ENCODE data around the gene TMEM231. TPM values are rescaled to one million over a fixed set of nuclear protein-coding genes. Genes with fewer than 3 reads are reported as not detected.

TMEM231 gene
- total and polyA plus RNA-seq, 2 of the 8 experiments (the other 6 are each of a cell fraction or from before 2014, with no cell fraction given): 8.3 to 26.7 TPM

DNA sequence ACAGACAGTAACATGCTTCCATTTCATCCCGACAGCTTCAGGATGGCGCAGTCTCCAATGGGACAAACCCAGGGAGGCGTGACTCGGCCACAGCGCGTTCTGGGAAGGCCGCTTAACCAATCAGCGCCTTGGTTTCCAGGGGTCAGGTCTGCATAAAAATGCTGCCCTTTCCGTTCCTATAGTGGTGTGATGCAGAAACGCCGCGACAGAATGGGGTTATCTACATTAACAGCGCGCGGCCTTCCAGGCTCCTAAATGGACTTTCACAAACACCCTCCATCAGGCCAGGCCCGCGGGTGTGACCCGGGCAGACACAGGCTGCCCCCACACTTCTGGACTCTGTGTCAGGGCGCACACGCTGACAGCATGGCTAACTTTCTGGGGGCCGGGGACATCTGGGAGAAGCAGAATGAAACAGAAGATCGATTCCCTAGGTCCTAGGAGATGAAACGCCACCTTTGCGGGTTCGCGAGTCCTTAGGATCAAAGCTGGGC is 792 bp downstream of the TMEM231 start:
- Histone ChIP-seq H2BK20ac (ENCODE audit: low read length) (no peak overlapping the region), H4K91ac (replicated peaks; ENCODE audit: insufficient read length, low read length) (peak overlapping the region; percentile 1), H3K79me2 (ENCODE audit: control insufficient read depth in 1 of 2, insufficient read depth in 2 of 2, low read length in 2 of 2) (no peaks in the 10 kb centered on the region), H3K4me3 (ENCODE audit: extremely low read depth in 1 of 4, insufficient read depth in 2 of 4, low read depth in 3 of 4, low read length in 4 of 4) (peak overlapping the region; percentile 57 to 96 (median 84)), H3K4me1 (replicated peaks in 1 of 4; ENCODE audit: control insufficient read depth in 3 of 4, insufficient read depth in 4 of 4, low read length in 3 of 4) (peaks cover 0 to 4% (median 1%) of the 10 kb centered on the region in 4 experiments; a peak in 4 of 7 replicates), H4K8ac (ENCODE audit: extremely low read depth, insufficient read depth, low read length) (peak overlapping the region; percentile 96), H3K23me2 (ENCODE audit: low read depth, low read length) (peaks cover 8% of the 10 kb centered on the region; the same call in 1 of the 2 replicates), H3K9me3 (ENCODE audit: insufficient read depth in 2 of 2, low read depth in 1 of 2, low read length in 1 of 2) (no peaks in the 10 kb centered on the region), H3K27ac (ENCODE audit: low read depth, low read length) (no peak overlapping the region), H3K18ac (ENCODE audit: extremely low read depth, low read length) (peak overlapping the region; percentile 78), H3K56ac (replicated peaks; ENCODE audit: insufficient read length, low read depth, low read length) (peak overlapping the region; percentile 4), H3K14ac (ENCODE audit: insufficient read length) (no peak overlapping the region), H3K23ac (ENCODE audit: insufficient read length) (no peak overlapping the region), H2BK5ac (ENCODE audit: low read depth, low read length) (0 out of 2 replicates have a peak overlapping the region, but pooled peaks have one; percentile 39), H2BK15ac (ENCODE audit: low read length) (0 out of 2 replicates have a peak overlapping the region, but pooled peaks have one; percentile 16), H3K9ac (replicated peaks in 1 of 4; ENCODE audit: extremely low read depth in 1 of 4, low read depth in 3 of 4, low read length in 3 of 4) (peak overlapping the region; percentile 6 to 67 (median 53); a peak in 6 of 7 replicates), H4K5ac (ENCODE audit: insufficient read length, low read depth, low read length) (no peak overlapping the region), H3K4me2 (ENCODE audit: insufficient read depth in 1 of 2, low read depth in 2 of 2, low read length in 2 of 2) (peak overlapping the region; percentile 79 to 98), H2AK5ac (ENCODE audit: low read depth, low read length) (no peak overlapping the region), H3K4ac (replicated peaks; ENCODE audit: insufficient read length, low read depth, low read length) (no peak overlapping the region), H3K36me3 (ENCODE audit: control insufficient read depth in 2 of 4, insufficient read depth in 4 of 4, low read length in 3 of 4) (no peaks in the 10 kb centered on the region), H3K79me1 (ENCODE audit: low read depth, low read length) (no peaks in the 10 kb centered on the region), H2BK12ac (ENCODE audit: low read depth, low read length) (no peak overlapping the region), H2AFZ (ENCODE audit: low read length) (peak overlapping the region; percentile 73), H3K27me3 (replicated peaks in 1 of 4; ENCODE audit: control insufficient read depth in 3 of 4, extremely low read depth in 1 of 4, insufficient read depth in 3 of 4, low read length in 3 of 4) (no peaks in the 10 kb centered on the region; a peak in 1 of 7 replicates), H4K20me1 (replicated peaks in 1 of 2; ENCODE audit: control insufficient read depth in 1 of 2, insufficient read depth in 2 of 2, low read length in 2 of 2) (no peaks in the 10 kb centered on the region), H2BK120ac (replicated peaks; ENCODE audit: low read depth, low read length) (no peak overlapping the region)
- DNase-seq (ENCODE audit: low read depth in 1 of 2, low spot score in 2 of 2) (peak; percentile 66 to 89), FAIRE-seq (peak; percentile 93)
- POLR2A ChIA-PET (ENCODE audit: partially characterized antibody): interaction anchor here (0.9 to 3.2 kb wide), 5 partner anchors 11 to 68 kb away, joined by 3 to 21 read pairs (median 6); partner anchors contain the start of genes ADAT1, CHST6 and GABARAPL2
- WGBS, 2 experiments (ENCODE audit: extremely low coverage in 1 of 2, insufficient coverage in 1 of 2, insufficient read length in 1 of 2, insufficient replicate concordance in 2 of 2, low coverage in 1 of 2, low lambda C conversion rate in 2 of 2, missing lambda C conversion rate in 1 of 2): 1% methylated on average over 22 of the region's 26 CpGs; no CpG with 5 or more reads in 1 of the 2 experiments
- CTCF ChIA-PET (ENCODE audit: partially characterized antibody): interaction anchor here (0.8 to 12.7 kb wide), 5 partner anchors 12 to 84 kb away, joined by 3 to 158 read pairs (median 4); no protein-coding TSS in a partner anchor
- TF ChIP-seq GTF2F1 (IDR thresholded peaks at IDR 0.05; ENCODE audit: borderline replicate concordance, low read depth, low read length) (no peak), EZH2 (IDR thresholded peaks at IDR 0.05; ENCODE audit: low read depth, low read length, severe bottlenecking) (no peak), JUND (IDR thresholded peaks at IDR 0.05; ENCODE audit: low read length) (no peak), CTCF (IDR thresholded peaks at IDR 0.05; ENCODE audit: control extremely low read depth in 1 of 3, insufficient read depth in 1 of 3, low read depth in 1 of 3, low read length in 3 of 3) (no peak), SRF (IDR thresholded peaks at IDR 0.05; ENCODE audit: low read depth, low read length) (peak; percentile 57), CBX8 (IDR thresholded peaks at IDR 0.05; ENCODE audit: borderline replicate concordance, low read depth, low read length) (no peak), NANOG (IDR thresholded peaks at IDR 0.05; ENCODE audit: insufficient read depth, low read depth, low read length, poor library complexity, severe bottlenecking) (no peak)
- TF ChIP-seq, protein P1, sequence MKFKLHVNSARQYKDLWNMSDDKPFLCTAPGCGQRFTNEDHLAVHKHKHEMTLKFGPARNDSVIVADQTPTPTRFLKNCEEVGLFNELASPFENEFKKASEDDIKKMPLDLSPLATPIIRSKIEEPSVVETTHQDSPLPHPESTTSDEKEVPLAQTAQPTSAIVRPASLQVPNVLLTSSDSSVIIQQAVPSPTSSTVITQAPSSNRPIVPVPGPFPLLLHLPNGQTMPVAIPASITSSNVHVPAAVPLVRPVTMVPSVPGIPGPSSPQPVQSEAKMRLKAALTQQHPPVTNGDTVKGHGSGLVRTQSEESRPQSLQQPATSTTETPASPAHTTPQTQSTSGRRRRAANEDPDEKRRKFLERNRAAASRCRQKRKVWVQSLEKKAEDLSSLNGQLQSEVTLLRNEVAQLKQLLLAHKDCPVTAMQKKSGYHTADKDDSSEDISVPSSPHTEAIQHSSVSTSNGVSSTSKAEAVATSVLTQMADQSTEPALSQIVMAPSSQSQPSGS (IDR thresholded peaks at IDR 0.05; ENCODE audit: low read length): no peak
